Measurements from ENCODE around the gene DPH3. TPM values are rescaled to one million over a fixed set of nuclear protein-coding genes. Genes with fewer than 3 reads are reported as not detected.
"Not testable (repeated sequence)": the region's sequence is repeated elsewhere in the genome, so short reads cannot be mapped to it uniquely, and the experiment has no call there.

DPH3 gene
- 10 to 100 TPM; 17.8 to 33.8 (median 24.3) TPM for total RNA-seq

DNA sequence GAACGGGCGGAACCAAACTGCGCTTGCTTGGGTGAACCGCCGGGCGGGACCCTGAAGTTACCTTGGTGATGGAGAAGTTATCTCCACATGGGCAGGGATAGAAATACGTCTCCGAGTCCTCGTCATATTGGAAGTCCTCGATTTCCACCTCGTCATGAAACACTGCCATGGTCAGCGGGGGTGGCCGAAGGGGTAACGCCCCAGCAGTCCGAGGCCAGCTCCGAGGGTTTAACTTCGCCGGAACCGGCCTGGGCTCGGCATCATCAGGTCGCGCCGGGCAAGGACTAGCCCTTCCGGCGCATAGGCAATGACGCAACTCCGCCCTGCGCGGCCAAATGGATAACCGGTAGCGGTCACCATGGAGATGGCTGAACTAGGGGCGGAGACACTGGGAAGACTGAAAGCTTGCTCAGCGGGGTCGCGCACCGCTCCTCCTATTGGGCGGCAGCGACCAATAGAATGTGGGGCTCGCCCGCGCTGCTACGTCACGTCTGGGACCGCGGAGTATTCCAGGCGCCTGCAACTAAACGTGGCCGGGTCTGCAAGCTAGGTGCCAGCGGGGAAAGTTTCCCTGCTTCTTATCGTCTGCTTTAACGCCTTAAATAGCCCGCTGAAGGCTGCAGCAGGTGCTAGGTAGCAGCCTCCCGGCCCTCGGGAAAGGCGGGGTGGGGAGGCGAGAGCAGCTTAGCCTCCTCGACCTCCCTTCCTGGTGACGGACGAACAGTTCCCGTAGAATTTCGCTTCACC lies at the start of gene DPH3, which contains the start of gene OXNAD1:
Gene DPH3 (minus strand): TSS at position 236 of the 747 bp plus-strand sequence. CDS start 67 bp downstream, at position 169.
Gene OXNAD1 (plus strand): TSS at position 505 of the 747 bp plus-strand sequence. CDS start 5,741 bp downstream, outside the sequence.
- peaks cover 0 to 18% (median 0%) of the 10 kb centered on the region in 3 donors for H3K36me3 ChIP-seq
- peak; percentile 77 to 84 for TF ChIP-seq POLR2A (IDR thresholded peaks at IDR 0.05)
- TF ChIP-seq, protein P1, sequence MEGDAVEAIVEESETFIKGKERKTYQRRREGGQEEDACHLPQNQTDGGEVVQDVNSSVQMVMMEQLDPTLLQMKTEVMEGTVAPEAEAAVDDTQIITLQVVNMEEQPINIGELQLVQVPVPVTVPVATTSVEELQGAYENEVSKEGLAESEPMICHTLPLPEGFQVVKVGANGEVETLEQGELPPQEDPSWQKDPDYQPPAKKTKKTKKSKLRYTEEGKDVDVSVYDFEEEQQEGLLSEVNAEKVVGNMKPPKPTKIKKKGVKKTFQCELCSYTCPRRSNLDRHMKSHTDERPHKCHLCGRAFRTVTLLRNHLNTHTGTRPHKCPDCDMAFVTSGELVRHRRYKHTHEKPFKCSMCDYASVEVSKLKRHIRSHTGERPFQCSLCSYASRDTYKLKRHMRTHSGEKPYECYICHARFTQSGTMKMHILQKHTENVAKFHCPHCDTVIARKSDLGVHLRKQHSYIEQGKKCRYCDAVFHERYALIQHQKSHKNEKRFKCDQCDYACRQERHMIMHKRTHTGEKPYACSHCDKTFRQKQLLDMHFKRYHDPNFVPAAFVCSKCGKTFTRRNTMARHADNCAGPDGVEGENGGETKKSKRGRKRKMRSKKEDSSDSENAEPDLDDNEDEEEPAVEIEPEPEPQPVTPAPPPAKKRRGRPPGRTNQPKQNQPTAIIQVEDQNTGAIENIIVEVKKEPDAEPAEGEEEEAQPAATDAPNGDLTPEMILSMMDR (IDR thresholded peaks at IDR 0.05) = peak in 4 of 6 experiments; percentile 8 to 55 (median 52)
- H3K9me3 ChIP-seq = no peaks in the 10 kb centered on the region
- H3K4me3 ChIP-seq = peak within 1 kb of the TSS; percentile 63 to 92 (median 66)
- peak within 1 kb of the TSS; percentile 88 to 97 (median 92) for H3K27ac ChIP-seq
- peaks cover 0 to 35% (median 0%) of the 10 kb centered on the region in 4 donors for H3K4me1 ChIP-seq
- no peaks in the 10 kb centered on the region for H3K27me3 ChIP-seq
- DNase-seq = peak; percentile 99 to 100 (median 99)

GRCh38 chr3:16313886-16314645 lies 49.3 kb upstream of the DPH3 start:
- Histone ChIP-seq H3K36me3 (peaks cover 0 to 49% (median 0%) of the 10 kb centered on the region in 3 donors), H3K9me3 (no peaks in the 10 kb centered on the region), H3K4me1 (peaks cover 0 to 15% (median 6%) of the 10 kb centered on the region in 4 donors), H3K27me3 (no peaks in the 10 kb centered on the region), H3K27ac (peak overlapping the region in 1 of 4 donors; percentile 43), H3K4me3 (no peak overlapping the region)
- no peak for DNase-seq
- TF ChIP-seq, protein P1 (IDR thresholded peaks at IDR 0.05) = no peak
- no peak for TF ChIP-seq POLR2A (IDR thresholded peaks at IDR 0.05)

DNA sequence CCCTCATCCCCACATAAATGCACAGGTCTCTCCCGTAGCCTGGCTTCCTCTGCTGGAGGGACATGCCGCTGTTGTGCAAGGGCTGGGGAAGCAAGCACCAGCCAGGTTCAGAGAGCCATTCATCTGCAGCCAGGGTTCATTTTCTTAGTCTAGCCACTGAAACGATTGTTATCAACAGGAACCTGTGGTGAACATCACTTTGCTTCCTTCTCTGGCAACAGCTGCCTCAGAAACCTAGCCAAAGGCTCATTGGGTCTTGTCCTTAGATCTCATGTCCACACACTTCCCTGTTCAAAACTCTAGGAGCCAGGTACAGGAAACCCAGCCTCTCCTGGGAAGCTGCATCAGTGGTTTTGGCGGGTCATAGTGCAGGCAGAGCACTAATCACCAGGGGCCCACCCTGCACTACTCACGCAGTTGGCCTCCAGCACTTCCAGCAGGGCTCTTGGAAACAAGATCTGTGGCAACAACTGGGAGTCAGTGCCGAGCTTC lies 47.3 kb upstream of the DPH3 start:
- H3K27ac ChIP-seq = peak overlapping the region in 3 of 4 donors; percentile 61 to 76 (median 73)
- TF ChIP-seq, protein P1 (IDR thresholded peaks at IDR 0.05) = no peak
- TF ChIP-seq POLR2A (IDR thresholded peaks at IDR 0.05) = no peak
- H3K9me3 ChIP-seq = no peaks in the 10 kb centered on the region
- peak in 2 of 3 donors; percentile 59 to 77 for DNase-seq
- H3K4me1 ChIP-seq = peaks cover 0 to 15% (median 2%) of the 10 kb centered on the region in 4 donors
- H3K27me3 ChIP-seq = no peaks in the 10 kb centered on the region
- no peak overlapping the region for H3K4me3 ChIP-seq
- H3K36me3 ChIP-seq = peaks cover 0 to 42% (median 0%) of the 10 kb centered on the region in 3 donors

DNA sequence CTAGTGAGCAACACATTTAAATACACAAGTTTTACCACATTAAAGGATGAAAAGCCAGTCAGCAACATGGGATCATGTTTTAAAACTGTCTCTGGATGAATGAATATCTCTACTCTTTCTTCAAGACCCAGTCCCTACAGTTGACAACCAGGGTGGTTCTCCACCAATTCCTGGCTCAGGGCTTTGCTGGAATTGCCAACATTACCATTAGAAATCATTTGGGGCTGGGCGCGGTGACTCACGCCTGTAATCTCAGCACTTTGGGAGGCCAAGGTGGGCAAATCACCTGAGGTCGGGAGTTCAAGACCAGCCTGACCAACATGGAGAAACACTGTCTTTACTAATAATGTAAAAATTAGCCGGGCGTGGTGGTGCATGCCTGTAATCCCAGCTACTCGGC lies 45.7 kb upstream of the DPH3 start:
- Histone ChIP-seq H3K27ac (peak overlapping the region in 2 of 4 donors; percentile 12 to 73), H3K4me1 (peaks cover 0 to 16% (median 2%) of the 10 kb centered on the region in 4 donors), H3K36me3 (peaks cover 0 to 28% (median 0%) of the 10 kb centered on the region in 3 donors)
- not testable (repeated sequence) for H3K27me3 ChIP-seq, H3K4me3 ChIP-seq, DNase-seq, H3K9me3 ChIP-seq

GRCh38 chr3:16309558-16309957 lies 44.8 kb upstream of the DPH3 start:
- no peaks in the 10 kb centered on the region for H3K27me3 ChIP-seq
- H3K27ac ChIP-seq = peak overlapping the region in 2 of 4 donors; percentile 10 to 73
- no peak for DNase-seq
- no peaks in the 10 kb centered on the region for H3K9me3 ChIP-seq
- H3K4me3 ChIP-seq = no peak overlapping the region
- peaks cover 0 to 23% (median 2%) of the 10 kb centered on the region in 4 donors for H3K4me1 ChIP-seq
- TF ChIP-seq, protein P1 (IDR thresholded peaks at IDR 0.05) = no peak
- no peak for TF ChIP-seq POLR2A (IDR thresholded peaks at IDR 0.05)
- peaks cover 0 to 24% (median 0%) of the 10 kb centered on the region in 3 donors for H3K36me3 ChIP-seq
